ENCODE results near the gene RPP38.

RPP38 gene

DNA sequence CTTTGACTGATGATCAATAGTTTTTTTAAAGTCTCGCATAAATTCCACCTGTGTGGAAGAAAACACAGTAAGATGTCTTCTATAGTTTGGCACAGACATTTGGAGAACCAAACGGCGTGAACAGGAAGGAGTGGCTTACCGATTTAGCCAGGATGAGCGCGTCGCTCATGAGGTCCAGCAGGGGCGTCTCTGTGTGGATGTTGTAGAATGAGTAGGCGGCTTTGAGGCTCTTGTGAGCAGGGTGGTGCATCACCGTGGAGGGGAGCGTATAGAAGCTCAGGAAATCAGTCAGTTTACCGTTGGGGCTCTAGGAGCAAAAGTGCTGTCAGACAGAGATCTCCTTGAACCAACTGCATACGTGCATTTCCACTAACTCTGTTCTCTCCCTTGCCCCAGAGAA lies 15.5 kb downstream of the RPP38 start:
- DNase-seq (ENCODE audit: low read depth) = no peak

DNA sequence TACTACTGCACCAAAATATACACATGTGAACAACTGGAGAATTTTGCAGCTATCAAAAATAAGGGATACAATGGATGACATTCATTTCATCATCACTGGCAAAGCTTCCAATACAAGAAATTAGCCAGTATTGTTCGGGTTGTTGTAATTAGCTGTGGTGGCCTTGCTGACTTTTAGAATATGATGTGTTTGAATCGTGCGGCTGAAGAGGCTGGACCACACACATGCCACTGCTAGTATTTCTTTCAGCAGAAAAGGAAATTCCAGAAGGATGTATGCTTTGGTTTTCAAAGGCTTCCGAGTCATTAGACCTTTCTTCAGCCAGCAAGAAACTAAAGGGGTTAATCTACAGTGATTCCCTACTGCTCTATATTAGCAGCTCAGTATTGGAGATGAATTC lies 16.6 kb downstream of the RPP38 start:
- DNase-seq (ENCODE audit: low read depth) = no peak

DNA sequence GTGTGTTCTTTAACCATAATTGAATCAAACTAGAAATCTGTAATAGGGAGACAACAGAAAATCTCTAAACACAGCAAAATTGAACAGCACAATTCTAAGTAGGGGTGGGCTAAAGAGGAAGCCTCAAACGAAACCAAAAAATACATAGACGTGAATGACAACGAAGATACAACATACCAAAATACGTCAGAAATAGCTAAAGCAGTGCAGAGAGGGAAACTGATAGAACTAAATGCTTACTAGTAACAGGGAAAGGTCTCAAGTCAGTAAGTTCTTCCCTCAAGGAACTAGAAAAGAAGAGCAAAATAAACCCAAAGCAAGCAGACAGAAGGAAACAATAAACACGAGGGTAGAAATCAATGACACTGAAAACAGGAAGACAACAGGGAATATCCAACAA lies 19.1 kb downstream of the RPP38 start:
- no peak for DNase-seq (ENCODE audit: low read depth)

DNA sequence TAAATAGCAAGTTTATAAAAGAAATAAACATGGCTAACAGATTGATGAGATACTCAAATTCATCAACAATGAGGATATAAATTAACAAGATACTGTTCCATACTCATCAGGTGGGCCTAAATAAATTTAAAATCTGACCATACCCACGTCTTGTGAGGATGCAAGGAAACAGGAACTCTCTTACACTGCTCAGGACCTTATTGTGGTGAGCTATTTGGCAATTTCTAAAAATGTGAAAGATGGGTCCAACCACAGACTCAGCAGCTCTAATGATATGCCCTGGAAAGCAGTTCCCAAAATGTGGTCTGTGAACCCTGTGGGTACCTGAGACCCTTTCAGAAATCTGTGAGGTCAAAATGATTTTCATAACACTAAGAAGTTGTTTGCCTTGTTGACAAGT lies 21.5 kb downstream of the RPP38 start:
- DNase-seq (ENCODE audit: low read depth) = no peak

DNA sequence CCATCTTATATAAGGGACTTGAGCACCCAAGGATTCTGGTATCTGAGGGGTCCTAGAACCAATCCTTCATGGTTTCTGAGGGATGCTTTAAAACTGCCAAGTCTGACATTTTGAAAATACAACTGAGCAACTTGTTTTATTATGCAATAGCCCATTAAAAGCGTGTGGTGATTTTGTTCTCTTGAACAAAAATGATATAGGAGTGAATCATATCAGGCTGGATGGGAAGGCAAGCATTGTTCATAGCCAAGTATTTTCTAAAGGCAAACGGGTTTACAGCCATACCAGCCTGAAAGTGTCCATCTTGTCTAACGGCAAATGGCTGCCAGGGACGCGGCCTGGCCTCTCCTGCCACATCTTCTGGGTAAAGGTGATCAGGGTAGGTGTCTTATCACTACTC lies 23.4 kb downstream of the RPP38 start:
- DNase-seq (ENCODE audit: low read depth) = peak; percentile 45

DNA sequence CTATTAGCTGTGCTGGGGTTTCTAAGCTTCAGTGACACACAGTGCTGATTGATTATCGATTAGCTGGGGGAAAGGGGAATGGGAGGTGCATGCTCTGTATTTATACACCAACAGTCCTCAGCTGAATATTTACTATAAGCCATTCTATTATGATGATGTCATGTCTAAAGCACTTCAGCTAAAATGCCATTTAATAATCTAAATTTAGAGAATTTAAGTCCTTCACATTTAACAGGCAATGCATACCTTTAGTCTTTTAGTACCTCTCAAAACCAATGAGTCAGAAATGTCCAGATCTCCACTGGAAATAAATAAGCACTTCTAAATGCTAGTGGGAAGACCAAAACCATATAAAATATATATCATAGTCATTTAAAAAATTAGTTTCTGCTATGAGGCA lies 24.6 kb downstream of the RPP38 start:
- DNase-seq (ENCODE audit: low read depth) = no peak

DNA sequence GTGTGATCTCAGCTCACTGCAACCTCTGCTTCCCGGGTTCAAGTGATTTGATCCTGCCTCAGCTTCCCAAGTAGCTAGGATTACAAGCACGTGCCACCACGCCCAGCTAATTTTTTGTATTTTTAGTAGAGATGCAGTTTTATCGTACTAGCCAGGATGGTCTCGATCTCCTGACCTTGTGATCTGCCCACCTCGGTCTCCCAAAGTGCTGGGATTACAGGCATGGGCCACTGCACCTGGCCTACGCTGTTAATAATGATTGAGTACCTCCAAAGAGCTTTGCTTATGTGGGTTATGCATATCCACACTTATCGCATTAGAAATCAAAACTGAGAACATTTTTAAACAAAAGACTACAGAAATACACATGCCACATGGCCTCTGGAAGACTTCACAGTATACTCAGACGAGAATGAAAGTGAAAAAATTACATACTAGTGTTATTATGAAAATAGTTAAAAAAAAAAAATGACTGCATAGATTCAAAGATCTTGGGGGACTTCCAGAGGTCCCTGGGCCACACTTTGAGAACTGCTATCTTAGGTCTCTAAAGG lies 25.4 kb downstream of the RPP38 start:
- no peak for DNase-seq (ENCODE audit: low read depth)

DNA sequence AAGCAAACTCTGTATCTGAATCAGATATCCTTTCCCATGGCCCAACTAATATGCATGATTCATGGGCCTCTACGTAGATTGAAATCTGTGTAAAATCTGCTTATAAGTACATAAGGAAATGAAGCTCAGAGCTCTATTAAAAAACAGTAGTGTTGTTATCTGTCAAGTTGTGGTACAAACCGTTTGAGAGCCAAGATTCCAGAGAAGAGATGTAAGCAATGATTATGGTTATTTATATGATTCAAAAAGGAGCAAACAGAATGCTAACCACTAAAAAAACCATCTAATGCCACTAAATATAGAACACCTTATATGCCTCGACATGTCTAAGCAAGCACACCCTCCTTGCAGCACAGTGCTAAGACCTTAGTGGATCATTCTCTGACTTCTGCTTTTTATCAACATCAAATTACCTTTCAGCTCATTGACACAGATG lies 26.6 kb downstream of the RPP38 start:
- DNase-seq (ENCODE audit: low read depth) = peak; percentile 67

DNA sequence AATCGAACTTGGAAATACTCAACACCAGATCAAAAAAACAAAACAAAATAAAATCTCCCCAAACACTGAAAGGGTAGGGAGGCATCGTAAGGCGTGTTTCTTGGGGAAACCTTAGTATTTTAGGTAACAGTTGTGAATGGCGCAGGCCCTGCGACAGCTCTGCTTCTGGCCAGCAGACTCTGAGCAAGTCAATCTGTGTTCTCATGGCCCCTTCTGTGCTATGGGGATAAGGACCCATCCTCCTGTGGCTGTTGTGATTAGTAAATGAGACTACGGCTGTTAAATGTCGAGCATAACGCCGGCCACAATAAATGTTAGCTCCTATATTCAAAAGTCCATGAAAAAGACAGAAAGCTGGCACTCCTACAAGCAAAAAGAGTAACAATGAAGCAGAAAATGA lies 27.0 kb downstream of the RPP38 start:
- no peak for DNase-seq (ENCODE audit: low read depth)

DNA sequence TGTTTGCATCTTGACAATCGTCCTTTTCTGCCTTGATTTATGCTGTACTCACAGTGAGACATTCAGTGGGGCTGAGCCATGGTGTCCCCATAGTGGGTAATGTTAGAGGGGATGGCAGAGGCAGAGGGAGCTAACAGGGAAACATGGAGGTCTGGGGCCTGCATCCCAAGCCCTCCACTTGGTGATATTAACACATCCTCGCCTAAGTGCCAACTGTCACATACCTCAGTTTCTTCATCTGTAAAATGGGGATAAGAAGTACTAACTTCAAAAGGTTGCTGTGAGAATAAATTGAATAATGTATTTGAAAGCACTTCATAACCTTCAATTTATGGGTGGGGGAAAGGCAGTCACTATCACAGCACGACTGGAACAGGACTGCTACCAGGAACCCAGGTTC lies 27.8 kb downstream of the RPP38 start:
- no peak for DNase-seq (ENCODE audit: low read depth)

DNA sequence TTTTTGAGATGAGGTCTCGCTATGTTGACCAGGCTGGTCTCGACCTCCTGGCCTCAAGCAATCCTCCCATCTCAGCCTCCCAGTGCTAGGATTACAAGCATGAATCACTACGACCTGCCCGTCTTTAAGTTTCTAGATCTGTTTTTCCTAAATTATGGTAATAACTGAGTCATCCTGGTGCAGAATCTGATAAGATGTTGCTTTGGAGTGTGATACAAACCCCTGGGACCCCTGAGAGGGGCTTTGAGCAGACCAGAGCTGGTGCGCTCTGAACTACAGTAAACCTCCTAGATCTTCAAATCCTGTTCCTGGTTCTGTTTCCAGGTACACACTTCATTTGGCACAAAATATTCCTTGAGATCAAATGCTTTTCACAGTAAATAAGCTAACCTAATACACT lies 34.2 kb downstream of the RPP38 start:
- no peak for DNase-seq (ENCODE audit: low read depth)

DNA sequence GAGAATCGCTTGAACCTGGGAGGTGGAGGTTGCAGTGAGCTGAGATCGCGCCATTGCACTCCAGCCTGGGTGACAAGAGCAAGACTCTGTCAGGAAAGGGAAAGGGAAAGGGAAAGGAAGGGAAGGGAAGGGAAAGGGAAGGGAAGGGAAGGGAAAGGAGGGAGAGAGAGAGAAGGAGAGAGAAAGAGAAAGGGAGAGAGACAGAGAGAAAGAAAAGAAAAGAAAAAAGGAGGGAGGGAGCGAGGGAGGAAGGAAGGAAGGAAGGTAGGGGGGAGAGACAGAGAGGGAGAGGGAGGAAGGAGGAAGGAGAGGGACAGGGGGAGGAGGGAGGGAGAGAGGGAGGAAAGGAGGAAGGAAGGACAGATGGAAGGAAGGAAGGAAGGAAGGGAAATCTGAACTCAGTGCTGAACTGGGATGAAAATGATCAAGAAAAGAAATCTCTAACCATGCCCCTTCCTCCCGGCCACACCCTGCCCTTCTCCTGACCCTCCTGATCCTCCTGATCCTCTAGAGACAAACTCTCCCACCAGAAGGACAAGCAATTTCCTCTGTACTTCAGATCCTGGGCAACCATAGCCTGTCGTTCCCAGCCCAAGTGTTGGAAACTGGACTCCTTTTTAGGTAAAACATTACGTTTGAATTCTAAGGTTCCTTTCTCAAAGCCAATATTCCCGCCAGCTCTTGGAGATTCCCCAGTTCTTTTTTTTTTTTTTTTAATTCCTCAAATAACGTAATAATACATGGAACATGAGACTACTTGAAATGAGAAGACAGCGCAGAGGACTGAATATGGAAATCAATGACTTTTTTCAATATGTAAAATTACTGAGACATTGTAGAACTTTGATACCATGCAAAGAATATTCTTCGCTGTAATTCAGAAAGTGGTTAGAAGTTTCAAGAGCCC lies 39.2 kb downstream of the RPP38 start:
- DNase-seq (ENCODE audit: low read depth) = no peak

DNA sequence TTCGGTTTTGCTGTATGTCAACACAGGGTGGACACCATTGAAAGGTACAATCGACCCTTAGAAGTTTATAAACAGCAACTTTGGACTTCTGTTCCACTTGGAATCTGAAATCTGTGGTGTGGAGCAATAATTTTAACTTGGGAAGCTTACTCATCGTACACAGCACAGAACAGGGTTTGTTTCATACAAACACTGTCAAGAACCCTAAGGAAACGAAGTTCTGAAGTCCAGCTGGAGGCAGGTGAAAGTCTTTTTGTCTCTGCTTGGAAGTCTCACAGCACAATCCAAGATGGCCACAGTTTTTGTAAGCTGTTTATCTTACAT lies 39.8 kb downstream of the RPP38 start:
- DNase-seq (ENCODE audit: low read depth) = no peak

DNA sequence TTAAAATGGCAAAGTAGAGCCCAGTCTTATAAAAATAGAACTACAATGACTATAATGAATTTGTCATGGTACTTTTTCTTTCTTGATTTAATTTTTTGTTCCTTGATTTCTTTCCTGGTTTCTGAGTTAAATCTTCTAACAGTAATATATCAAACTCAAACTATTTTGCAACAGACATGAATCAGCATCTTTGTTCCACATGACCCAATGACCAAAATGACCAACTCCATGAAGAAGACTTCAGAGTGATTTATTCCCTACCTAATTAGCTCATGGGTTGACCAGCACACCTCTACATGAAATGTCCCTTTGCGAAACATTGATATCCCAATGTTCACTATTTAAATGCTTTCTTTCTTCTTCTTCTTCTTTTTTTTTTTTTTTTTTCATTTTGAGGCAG lies 40.5 kb downstream of the RPP38 start:
- no peak for DNase-seq (ENCODE audit: low read depth)

DNA sequence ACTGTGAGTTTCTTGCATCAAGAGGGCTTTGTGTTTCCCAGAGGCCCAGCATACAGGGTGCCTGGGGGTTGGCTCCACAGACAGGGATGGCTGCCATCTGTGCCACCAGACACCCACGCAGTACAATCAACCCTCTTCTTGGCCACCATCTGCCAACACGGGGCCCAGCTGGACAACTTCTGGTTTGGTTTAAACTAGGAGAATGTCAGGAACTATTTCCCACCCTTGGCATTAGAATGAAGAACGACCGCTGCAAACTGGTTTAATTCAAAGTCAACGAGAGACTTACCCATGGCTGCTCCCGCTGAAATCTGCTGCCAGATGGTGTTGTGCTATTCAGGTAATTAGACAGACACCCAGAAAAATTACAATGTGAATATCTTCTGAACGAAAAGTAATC lies 43.5 kb downstream of the RPP38 start:
- DNase-seq (ENCODE audit: low read depth) = no peak

DNA sequence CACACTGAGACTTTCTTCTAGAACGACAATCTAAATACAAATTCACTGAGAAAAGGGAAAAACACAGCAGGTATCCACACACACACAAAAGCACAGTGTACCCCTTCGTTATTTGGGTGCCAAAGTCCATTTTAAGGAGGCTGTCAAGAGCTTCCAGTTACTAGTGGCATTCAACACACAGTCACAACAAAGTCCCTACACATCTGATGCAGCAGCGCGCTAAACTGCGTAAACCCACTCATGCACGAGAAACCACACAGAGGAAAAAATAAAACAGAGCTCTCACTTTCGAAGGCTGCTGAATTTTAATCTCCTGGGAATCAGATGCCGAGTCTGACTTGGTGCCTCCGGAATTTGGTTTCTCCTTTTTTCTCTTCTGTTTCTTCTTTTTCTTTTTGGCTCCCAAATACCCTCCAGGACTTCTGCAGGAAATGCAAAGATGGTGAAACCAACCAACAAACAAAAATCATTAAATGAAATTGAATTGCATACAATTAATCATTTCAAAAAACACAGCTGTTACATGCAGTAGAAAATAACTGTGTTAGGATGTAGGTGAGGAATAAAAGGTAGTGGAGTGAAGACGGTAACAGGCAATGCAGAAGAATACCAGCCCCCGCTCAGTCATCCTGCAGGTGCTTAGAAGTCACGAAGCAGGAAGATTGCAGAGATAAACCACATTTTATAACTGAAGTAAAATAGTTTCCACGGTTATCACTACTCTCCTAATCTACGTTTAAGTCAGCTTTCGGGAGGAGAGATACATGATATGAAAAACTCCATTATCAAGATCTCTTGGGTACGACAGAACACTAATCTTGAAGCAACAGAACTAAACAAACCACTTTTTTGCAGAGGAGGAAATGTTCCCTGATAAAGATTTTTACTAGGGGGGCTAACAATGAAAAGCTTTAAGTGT lies 44.2 kb downstream of the RPP38 start:
- no peak for DNase-seq (ENCODE audit: low read depth)

DNA sequence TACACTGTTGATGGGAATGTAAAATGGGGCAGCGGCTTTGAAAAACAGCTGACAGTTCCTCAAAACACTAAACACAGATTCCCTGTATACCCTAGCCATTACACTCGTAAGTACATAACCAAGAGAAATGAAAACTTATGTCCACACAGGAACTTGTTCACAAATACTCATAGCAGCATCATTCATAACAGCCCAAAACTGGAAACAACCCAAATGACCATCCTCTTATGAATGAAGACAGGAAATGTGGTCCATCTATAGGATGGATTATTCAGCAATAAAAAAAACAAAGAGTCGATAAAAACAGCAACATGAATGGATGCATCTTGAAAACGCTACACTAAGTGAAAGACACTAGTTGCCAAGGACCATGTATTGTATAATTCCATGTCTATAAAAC lies 47.6 kb downstream of the RPP38 start:
- no peak for DNase-seq (ENCODE audit: low read depth)

DNA sequence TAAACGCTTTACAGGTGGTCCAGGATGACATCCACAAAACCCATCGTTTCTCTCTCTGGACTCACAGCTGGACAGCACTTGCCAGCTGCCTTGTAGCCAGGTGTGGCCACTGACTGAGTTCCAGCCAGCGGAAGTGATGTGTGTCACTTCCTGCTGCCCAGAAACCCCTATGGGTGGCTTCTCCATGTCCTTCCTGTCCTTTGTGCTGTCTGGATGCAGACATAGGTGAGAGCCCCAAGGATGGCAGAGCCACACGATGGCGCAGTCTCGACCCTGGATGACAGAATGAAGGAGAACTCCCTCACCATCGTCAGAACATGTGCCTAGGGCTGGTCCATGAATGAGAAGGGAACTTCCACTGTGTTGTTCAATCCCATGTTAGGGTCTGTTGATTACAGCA lies 49.2 kb downstream of the RPP38 start:
- no peak for DNase-seq (ENCODE audit: low read depth)

DNA sequence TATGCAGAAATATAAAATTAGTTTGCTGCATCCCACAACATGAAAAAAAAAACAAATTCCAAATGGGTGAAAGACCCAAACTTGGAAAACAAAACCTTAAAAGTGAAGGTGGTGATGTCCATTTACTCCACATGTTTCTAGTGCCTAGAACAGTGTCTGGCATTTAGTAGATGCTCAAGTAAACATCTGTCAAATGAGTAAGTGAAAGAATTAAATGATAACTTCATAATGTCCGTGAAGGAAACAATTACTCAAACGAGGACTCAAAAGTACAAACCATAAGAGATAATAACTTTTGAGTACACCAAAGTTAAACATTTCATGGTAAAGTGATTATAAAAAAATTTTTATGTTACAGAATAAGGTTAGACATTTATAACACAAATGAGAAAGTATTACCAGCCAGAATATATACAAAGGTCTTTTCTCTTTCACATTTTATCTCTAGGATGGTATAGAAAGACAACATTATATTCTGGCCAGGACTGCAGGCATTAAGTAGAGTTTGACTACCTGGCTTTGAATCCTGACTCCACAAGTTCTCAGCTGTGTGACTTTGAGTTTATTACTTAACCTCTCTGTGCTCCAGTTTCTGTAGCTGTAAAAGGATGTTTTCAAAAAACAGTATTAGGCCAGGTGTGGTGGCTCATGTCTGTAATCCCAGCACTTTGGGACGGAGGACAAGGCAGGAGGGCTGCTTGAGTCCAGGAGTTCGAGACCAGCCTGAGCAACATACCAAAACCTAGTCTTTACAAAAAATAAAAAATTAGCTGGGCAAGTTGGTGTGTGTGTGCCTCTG lies 50.6 kb downstream of the RPP38 start:
- no peak for DNase-seq (ENCODE audit: low read depth)

DNA sequence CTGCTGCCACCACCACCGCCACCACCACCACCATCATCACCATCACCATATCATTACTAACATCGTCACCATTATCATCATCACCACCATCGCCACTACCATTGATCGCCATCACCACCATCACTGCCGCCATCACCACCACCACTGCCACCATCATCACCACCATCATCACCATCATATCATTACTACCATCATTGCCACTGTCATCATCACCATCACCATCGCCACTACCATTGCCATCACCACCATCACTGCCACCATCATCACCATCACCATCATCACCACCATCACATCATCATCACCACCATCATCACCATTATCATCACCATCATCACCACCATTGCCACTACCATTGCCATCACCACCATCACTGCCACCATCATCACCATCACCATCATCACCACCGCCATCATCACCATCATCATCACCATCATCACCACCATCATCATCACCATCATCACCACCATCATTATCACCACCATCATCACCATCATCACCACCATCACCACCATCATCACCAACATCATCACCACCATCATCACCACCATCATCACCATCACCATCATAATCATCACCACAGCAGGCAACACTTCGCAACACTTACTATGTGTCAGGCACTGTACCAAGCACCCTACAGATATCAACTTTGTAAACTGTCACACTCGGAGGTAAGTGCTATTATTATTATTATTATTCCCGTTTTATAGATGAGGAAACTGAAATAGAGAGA lies 52.1 kb downstream of the RPP38 start:
- DNase-seq (ENCODE audit: low read depth) = no peak

DNA sequence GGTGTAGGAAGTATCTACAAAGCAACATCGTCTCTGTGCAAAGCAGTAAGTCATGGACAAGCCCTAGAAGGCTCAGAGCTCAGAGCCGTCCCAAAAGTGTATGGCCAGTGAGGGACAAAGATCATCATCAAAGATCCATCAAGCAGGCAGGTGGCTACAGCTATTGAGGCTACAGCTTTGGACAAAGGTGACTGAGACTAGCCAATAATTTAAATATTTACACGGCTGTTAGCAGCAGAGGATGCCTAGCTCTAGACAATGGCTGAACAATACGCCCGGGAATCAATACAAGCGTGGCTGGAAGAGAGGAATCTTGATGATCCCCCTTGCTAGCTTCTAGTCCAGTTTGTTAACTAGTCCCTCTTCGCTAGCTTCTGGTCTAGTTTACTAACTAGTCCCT lies 53.4 kb downstream of the RPP38 start:
- DNase-seq (ENCODE audit: low read depth) = no peak

Data from GM04503 (cell line).